Activated CD8-positive, alpha-beta memory T cell treated with anti-CD3 and anti-CD28 coated beads, Interleukin-2, amount 10 ng/mL, durations not matched to agents 7 days and 5 days (primary cell): ENCODE data around the gene FUBP3. TPM values are rescaled to one million over a fixed set of nuclear protein-coding genes. Genes with fewer than 3 reads are reported as not detected.

Experiments used
- ATAC-seq: fragments of 150-1000 bp; cut with Tn5 transposase; one replicate; pipeline ENCODE4 v1.10.0; 2021; ENCODE audit warnings: moderate library complexity
- CTCF ChIA-PET: fragments of 350-600 bp; sonication (Branson Sonifier 250); formaldehyde crosslinking; loops from one replicate; lab custom pipeline; 2021; ENCODE audit warnings: antibody characterized with exemption; lab: Charles Lee
- DNase-seq: peaks from one replicate; pipeline ENCODE4 v3.0.0-alpha.2; 2020
- H3K27ac Mint-ChIP-seq: one replicate; pipeline ENCODE4 v1.8.0; 2021; ENCODE audit warnings: mild to moderate bottlenecking, mixed read lengths
- H3K27me3 Mint-ChIP-seq: one replicate; pipeline ENCODE4 v1.8.0; 2021; ENCODE audit warnings: mixed read lengths
- H3K36me3 Mint-ChIP-seq: one replicate; pipeline ENCODE4 v1.8.0; 2021; ENCODE audit warnings: mild to moderate bottlenecking, mixed read lengths
- H3K4me1 Mint-ChIP-seq: one replicate; pipeline ENCODE4 v1.8.0; 2021; ENCODE audit warnings: mixed read lengths
- H3K4me3 Mint-ChIP-seq: one replicate; pipeline ENCODE4 v1.8.0; 2021; ENCODE audit warnings: mild to moderate bottlenecking, moderate library complexity, mixed read lengths
- H3K9me3 Mint-ChIP-seq: one replicate; pipeline ENCODE4 v1.8.0; 2022; ENCODE audit warnings: low read depth, mixed read lengths
- total RNA-seq, 2 experiments: library from RNA; stranded (reverse); gene quantifications; one replicate each; pipeline ENCODE4 v1.2.3, GENCODE V29; 2021

Gene FUBP3
- total RNA-seq, 2 experiments from 2014 or later: 37.8 to 46.0 TPM

- Mint-ChIP-seq H3K9me3 (no peaks in the 10 kb centered on the region), H3K27ac (no peak overlapping the region), H3K4me3 (no peak overlapping the region), H3K36me3 (peaks cover 3% of the 10 kb centered on the region), H3K27me3 (no peaks in the 10 kb centered on the region), H3K4me1 (no peaks in the 10 kb centered on the region)
- no peak for DNase-seq
- ATAC-seq: no peak
- CTCF ChIA-PET: no interaction called here
Measured at GRCh38 chr9:130635721-130636647, 56.6 kb downstream of the FUBP3 start.

DNA sequence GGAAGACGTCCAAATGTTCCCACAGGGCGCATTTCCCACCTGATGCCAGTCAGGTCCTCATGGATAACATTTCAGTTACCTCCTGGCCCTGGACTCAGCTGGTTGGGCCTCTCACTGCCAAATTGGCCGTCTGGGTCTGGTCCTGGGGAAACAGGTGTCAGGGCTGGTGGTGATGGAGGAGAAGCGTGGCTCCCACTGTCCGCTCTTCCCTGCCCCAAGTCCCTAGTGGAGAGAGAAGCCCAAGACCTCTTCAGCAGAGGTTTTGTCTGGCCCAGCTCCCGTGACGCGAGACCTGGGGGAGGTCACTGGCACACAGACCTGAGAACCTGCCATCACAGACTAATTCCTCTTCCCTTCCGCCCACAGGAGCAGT, 57.3 kb downstream of the FUBP3 start:
- H3K27ac Mint-ChIP-seq: no peak overlapping the region
- H3K4me3 Mint-ChIP-seq: no peak overlapping the region
- CTCF ChIA-PET: no interaction called here
- DNase-seq (no peak), ATAC-seq (no peak)
- no peaks in the 10 kb centered on the region for H3K4me1 Mint-ChIP-seq
- peaks cover 3% of the 10 kb centered on the region for H3K36me3 Mint-ChIP-seq
- no peaks in the 10 kb centered on the region for H3K27me3 Mint-ChIP-seq
- H3K9me3 Mint-ChIP-seq: no peaks in the 10 kb centered on the region

DNA sequence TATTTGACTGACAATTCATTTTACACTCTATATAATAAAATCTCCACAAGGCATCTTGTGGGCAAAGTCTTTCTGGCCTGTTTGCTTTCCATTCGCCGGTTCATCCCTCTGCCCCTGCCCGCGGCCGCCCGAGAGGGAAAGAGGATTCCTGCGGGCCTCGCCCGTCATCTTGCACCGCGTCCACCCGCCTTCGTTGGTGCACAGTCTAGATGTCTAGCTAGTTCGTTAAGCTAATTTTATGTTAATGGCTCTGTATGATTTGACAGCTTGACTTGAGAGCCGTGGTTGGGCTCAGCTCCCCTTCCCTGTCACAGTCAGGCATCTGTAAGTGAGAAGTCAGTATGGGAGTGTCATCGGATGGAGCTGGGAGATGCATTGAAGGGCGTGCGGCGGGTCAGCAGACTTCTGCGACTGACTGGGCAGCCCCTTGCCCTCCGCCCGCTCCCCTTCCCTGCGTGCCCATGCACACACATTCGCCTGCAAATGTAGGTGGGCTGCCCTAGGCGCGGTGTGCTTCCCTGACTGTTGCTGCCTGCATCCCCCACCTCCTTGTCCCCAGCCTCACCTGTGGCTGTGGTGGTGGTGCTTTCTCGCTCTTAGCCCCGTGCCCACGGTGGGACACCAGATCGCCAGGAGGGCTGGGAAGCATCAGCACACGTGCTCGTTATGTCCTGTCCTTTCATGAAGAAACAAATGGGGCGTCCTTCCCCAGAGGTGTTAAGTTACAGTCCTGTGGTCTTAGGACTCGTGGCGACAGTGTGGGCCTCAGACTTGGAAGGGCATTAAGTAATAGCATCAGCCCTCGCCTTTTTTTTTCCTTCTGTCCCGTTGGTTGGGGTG, 59.1 kb downstream of the FUBP3 start:
- H3K27me3 Mint-ChIP-seq: no peaks in the 10 kb centered on the region
- H3K27ac Mint-ChIP-seq: no peak overlapping the region
- no peaks in the 10 kb centered on the region for H3K4me1 Mint-ChIP-seq
- no peaks in the 10 kb centered on the region for H3K9me3 Mint-ChIP-seq
- H3K4me3 Mint-ChIP-seq: no peak overlapping the region
- no peaks in the 10 kb centered on the region for H3K36me3 Mint-ChIP-seq
- CTCF ChIA-PET: no interaction called here
- DNase-seq (no peak), ATAC-seq (no peak)

DNA sequence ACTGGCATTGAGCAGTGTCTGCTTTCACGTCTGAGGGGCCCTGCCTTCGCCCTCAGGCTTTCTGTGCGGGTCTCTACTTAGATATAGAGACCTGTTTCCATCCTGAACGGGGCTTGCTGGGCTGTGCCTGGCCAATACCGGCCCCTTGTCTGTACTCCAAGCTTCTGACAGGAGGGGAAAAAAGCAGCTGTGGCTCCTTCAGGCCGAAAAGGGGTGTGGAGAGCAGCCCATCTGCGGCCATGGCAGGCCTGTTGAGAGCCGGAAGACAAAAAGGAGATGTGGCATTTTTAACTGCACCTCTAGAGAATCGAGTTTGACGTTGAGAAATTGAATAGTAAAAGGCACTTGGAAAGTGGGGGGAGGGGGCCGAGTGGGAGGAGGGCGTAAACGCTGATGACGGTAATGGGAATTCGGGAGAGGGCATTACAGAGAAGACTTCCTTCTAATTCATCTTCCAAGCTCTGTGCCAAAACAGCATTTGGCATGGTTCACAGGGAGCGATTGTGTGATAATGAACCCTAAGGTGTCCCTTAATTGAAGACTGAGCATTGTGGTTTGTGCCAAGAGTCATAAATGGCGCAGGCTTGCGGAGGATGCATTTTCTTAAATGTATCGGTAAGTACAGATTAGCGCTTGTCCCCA, 59.9 kb downstream of the FUBP3 start:
- no peak for ATAC-seq
- DNase-seq: no peak
- H3K27ac Mint-ChIP-seq: no peak overlapping the region
- no peaks in the 10 kb centered on the region for H3K4me1 Mint-ChIP-seq
- no peaks in the 10 kb centered on the region for H3K9me3 Mint-ChIP-seq
- no peaks in the 10 kb centered on the region for H3K36me3 Mint-ChIP-seq
- H3K4me3 Mint-ChIP-seq: no peak overlapping the region
- no peaks in the 10 kb centered on the region for H3K27me3 Mint-ChIP-seq
- CTCF ChIA-PET: no interaction called here

- H3K27me3 Mint-ChIP-seq: no peaks in the 10 kb centered on the region
- H3K27ac Mint-ChIP-seq: no peak overlapping the region
- CTCF ChIA-PET: no interaction called here
- no peak overlapping the region for H3K4me3 Mint-ChIP-seq
- no peaks in the 10 kb centered on the region for H3K4me1 Mint-ChIP-seq
- no peak for DNase-seq
- ATAC-seq: no peak
- H3K9me3 Mint-ChIP-seq: no peaks in the 10 kb centered on the region
- no peaks in the 10 kb centered on the region for H3K36me3 Mint-ChIP-seq
Measured at GRCh38 chr9:130639866-130640555, 60.6 kb downstream of the FUBP3 start.

DNA sequence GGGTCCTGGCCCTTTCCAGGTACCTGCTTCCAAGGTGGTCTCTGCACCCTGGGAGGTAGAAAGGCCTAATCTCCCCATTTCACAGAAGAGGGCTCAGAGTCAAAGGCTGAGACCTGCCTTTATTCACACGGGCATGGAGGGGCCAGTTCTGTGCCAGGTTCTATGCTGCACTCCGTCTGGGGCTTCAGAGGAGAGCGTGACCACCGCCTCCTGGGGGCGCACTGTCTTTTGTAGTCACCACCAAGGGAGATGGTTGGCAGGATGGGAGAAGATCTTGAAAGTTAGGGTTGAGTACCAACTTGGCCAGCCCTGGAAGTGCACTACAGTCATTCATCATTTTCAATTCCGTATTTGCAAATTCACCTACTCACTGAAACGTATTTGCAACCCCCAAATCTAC, 61.3 kb downstream of the FUBP3 start:
- no peak overlapping the region for H3K27ac Mint-ChIP-seq
- ATAC-seq (no peak), DNase-seq (no peak)
- CTCF ChIA-PET: no interaction called here
- H3K4me3 Mint-ChIP-seq: no peak overlapping the region
- H3K36me3 Mint-ChIP-seq: no peaks in the 10 kb centered on the region
- peaks cover 1% of the 10 kb centered on the region for H3K9me3 Mint-ChIP-seq
- H3K4me1 Mint-ChIP-seq: no peaks in the 10 kb centered on the region
- no peaks in the 10 kb centered on the region for H3K27me3 Mint-ChIP-seq

GRCh38 chr9:130642926-130643325, 63.5 kb downstream of the FUBP3 start:
- DNase-seq (no peak), ATAC-seq (no peak)
- H3K9me3 Mint-ChIP-seq: peaks cover 4% of the 10 kb centered on the region
- H3K36me3 Mint-ChIP-seq: no peaks in the 10 kb centered on the region
- H3K4me1 Mint-ChIP-seq: no peaks in the 10 kb centered on the region
- H3K27me3 Mint-ChIP-seq: no peaks in the 10 kb centered on the region
- CTCF ChIA-PET: no interaction called here
- H3K27ac Mint-ChIP-seq: no peak overlapping the region
- no peak overlapping the region for H3K4me3 Mint-ChIP-seq

- Mint-ChIP-seq H3K27ac (no peak overlapping the region), H3K4me3 (no peak overlapping the region), H3K27me3 (peaks cover 22% of the 10 kb centered on the region), H3K36me3 (no peaks in the 10 kb centered on the region), H3K4me1 (no peaks in the 10 kb centered on the region), H3K9me3 (no peaks in the 10 kb centered on the region)
- ATAC-seq (no peak), DNase-seq (no peak)
- CTCF ChIA-PET: interaction anchor here (1.6 kb wide), 1 partner anchor 31 kb away, joined by 6 read pairs; no protein-coding TSS in a partner anchor
Measured at GRCh38 chr9:130651221-130651620, 71.8 kb downstream of the FUBP3 start.

- no peak overlapping the region for H3K4me3 Mint-ChIP-seq
- no peaks in the 10 kb centered on the region for H3K4me1 Mint-ChIP-seq
- H3K27ac Mint-ChIP-seq: no peak overlapping the region
- DNase-seq (no peak), ATAC-seq (no peak)
- H3K36me3 Mint-ChIP-seq: no peaks in the 10 kb centered on the region
- peaks cover 27% of the 10 kb centered on the region for H3K27me3 Mint-ChIP-seq
- CTCF ChIA-PET: no interaction called here
- no peaks in the 10 kb centered on the region for H3K9me3 Mint-ChIP-seq
Measured at GRCh38 chr9:130651752-130652151, 72.4 kb downstream of the FUBP3 start.

GRCh38 chr9:130654879-130655278, 75.5 kb downstream of the FUBP3 start:
- H3K9me3 Mint-ChIP-seq: no peaks in the 10 kb centered on the region
- no peaks in the 10 kb centered on the region for H3K4me1 Mint-ChIP-seq
- ATAC-seq (no peak), DNase-seq (no peak)
- H3K4me3 Mint-ChIP-seq: no peak overlapping the region
- CTCF ChIA-PET: interaction anchor here (1.0 to 1.9 kb wide), 2 partner anchors 13 to 27 kb away, joined by 3 to 4 read pairs; no protein-coding TSS in a partner anchor
- peaks cover 49% of the 10 kb centered on the region for H3K27me3 Mint-ChIP-seq
- no peak overlapping the region for H3K27ac Mint-ChIP-seq
- H3K36me3 Mint-ChIP-seq: no peaks in the 10 kb centered on the region

GRCh38 chr9:130658893-130659698, 79.7 kb downstream of the FUBP3 start:
- no peak for ATAC-seq
- peaks cover 4% of the 10 kb centered on the region for H3K4me1 Mint-ChIP-seq
- peaks cover 73% of the 10 kb centered on the region for H3K27me3 Mint-ChIP-seq
- CTCF ChIA-PET: no interaction called here
- H3K4me3 Mint-ChIP-seq: no peak overlapping the region
- no peak for DNase-seq
- H3K36me3 Mint-ChIP-seq: no peaks in the 10 kb centered on the region
- H3K9me3 Mint-ChIP-seq: no peaks in the 10 kb centered on the region
- H3K27ac Mint-ChIP-seq: no peak overlapping the region

GRCh38 chr9:130659699-130660248, 80.4 kb downstream of the FUBP3 start:
- no peaks in the 10 kb centered on the region for H3K36me3 Mint-ChIP-seq
- peak overlapping the region; percentile 52 for H3K27ac Mint-ChIP-seq
- ATAC-seq (no peak), DNase-seq (no peak)
- no peak overlapping the region for H3K4me3 Mint-ChIP-seq
- CTCF ChIA-PET: no interaction called here
- no peaks in the 10 kb centered on the region for H3K9me3 Mint-ChIP-seq
- peaks cover 4% of the 10 kb centered on the region for H3K4me1 Mint-ChIP-seq
- H3K27me3 Mint-ChIP-seq: peaks cover 79% of the 10 kb centered on the region
